Neural progenitor cell (in vitro differentiated cells): ENCODE results near the gene RERE.

Experiments used
- EZH2 ChIP-seq: fragments of 200-600 bp; sonication (generic); IDR thresholded peaks from 2 replicates; pipeline ENCODE4 v1.6.1; 2017; ENCODE audit warnings: antibody characterized with exemption, mild to moderate bottlenecking, moderate library complexity
- EZH2phosphoT487 ChIP-seq: fragments of 200-600 bp; sonication (generic); IDR thresholded peaks from 2 replicates; pipeline ENCODE4 v1.6.1; 2017; ENCODE audit warnings: antibody characterized with exemption
- TF ChIP-seq, protein P1 (sequence below): fragments of 200-600 bp; sonication (generic); IDR thresholded peaks from 2 replicates; pipeline ENCODE4 v1.5.1; 2017; ENCODE audit warnings: antibody characterized with exemption, mild to moderate bottlenecking

GRCh38 chr1:8363767-8364301, 453.6 kb downstream of the RERE start:
- TF ChIP-seq, protein P1, sequence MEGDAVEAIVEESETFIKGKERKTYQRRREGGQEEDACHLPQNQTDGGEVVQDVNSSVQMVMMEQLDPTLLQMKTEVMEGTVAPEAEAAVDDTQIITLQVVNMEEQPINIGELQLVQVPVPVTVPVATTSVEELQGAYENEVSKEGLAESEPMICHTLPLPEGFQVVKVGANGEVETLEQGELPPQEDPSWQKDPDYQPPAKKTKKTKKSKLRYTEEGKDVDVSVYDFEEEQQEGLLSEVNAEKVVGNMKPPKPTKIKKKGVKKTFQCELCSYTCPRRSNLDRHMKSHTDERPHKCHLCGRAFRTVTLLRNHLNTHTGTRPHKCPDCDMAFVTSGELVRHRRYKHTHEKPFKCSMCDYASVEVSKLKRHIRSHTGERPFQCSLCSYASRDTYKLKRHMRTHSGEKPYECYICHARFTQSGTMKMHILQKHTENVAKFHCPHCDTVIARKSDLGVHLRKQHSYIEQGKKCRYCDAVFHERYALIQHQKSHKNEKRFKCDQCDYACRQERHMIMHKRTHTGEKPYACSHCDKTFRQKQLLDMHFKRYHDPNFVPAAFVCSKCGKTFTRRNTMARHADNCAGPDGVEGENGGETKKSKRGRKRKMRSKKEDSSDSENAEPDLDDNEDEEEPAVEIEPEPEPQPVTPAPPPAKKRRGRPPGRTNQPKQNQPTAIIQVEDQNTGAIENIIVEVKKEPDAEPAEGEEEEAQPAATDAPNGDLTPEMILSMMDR = no peak
- no peak for TF ChIP-seq EZH2
- TF ChIP-seq EZH2phosphoT487 = no peak
